ENCODE results near the gene AKAP6. TPM values are rescaled to one million over a fixed set of nuclear protein-coding genes. Genes with fewer than 3 reads are reported as not detected.
A peak's percentile ranks its signal among the peaks of the same experiment; 100 is the strongest.

Gene AKAP6
- polyA plus RNA-seq, 1 donor = 8.5 TPM

DNA sequence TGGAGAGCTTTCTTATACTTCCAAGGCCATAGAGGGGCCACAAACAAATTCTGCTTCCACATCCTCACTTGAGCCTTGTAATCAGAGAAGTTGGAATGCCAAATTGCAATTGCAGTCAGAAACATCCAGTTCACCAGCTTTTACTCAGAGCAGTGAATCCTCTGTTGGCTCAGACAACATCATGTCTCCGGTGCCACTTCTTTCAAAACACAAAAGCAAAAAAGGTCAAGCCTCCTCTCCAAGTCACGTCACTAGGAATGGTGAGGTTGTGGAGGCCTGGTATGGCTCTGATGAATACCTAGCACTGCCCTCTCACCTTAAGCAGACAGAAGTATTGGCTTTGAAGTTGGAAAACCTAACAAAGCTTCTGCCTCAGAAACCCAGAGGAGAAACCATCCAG, 217.1 kb downstream of the AKAP6 start:
- no CpG with 5 or more reads among the region's 2 CpGs for WGBS (ENCODE audit: insufficient coverage, low lambda C conversion rate)
- no peak overlapping the region for H3K27ac ChIP-seq (ENCODE audit: low read length)

DNA sequence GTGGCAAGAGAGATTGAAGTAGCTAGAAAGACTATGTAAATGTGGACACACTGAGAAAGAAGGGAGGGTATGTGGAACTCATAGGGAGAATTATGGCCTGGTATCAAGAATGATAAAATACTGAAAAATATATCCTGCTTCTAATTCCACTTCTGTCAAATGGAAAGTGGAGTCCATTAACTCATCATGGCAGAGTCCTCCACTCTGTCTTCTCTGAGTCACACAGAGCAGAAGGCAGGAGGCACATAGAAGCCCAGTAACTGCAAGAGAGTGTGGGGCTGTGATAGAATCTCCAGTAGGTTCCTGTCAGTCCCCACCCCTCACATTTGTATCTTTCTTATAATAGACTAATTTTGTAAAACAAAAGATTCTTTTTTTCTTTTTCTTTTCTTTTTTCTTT, 223.7 kb downstream of the AKAP6 start:
- Histone ChIP-seq H3K36me3 (ENCODE audit: control insufficient read depth, insufficient read depth, low read length) (no peaks in the 10 kb centered on the region), H3K4me1 (ENCODE audit: control insufficient read depth, insufficient read depth, low read length) (no peaks in the 10 kb centered on the region), H3K27me3 (ENCODE audit: control insufficient read depth, insufficient read depth, low read length) (no peaks in the 10 kb centered on the region), H3K9me3 (ENCODE audit: control insufficient read depth, low read depth, low read length) (no peaks in the 10 kb centered on the region), H3K27ac (ENCODE audit: low read length) (no peak overlapping the region), H3K4me3 (ENCODE audit: low read length) (no peak overlapping the region)
- no peak for DNase-seq

More for the DNA sequence above, 217.1 kb downstream of the AKAP6 start:
- Histone ChIP-seq H3K4me3 (ENCODE audit: low read length) (no peak overlapping the region), H3K9me3 (ENCODE audit: control insufficient read depth, low read depth, low read length) (no peaks in the 10 kb centered on the region), H3K4me1 (ENCODE audit: control insufficient read depth, insufficient read depth, low read length) (peaks cover 4% of the 10 kb centered on the region), H3K27me3 (ENCODE audit: control insufficient read depth, insufficient read depth, low read length) (no peaks in the 10 kb centered on the region), H3K36me3 (ENCODE audit: control insufficient read depth, insufficient read depth, low read length) (no peaks in the 10 kb centered on the region)
- no peak for DNase-seq

GRCh38 chr14:32559048-32559447, 229.9 kb downstream of the AKAP6 start:
- Histone ChIP-seq H3K9me3 (ENCODE audit: control insufficient read depth, low read depth, low read length) (no peaks in the 10 kb centered on the region), H3K4me1 (ENCODE audit: control insufficient read depth, insufficient read depth, low read length) (no peaks in the 10 kb centered on the region), H3K27me3 (ENCODE audit: control insufficient read depth, insufficient read depth, low read length) (no peaks in the 10 kb centered on the region), H3K36me3 (ENCODE audit: control insufficient read depth, insufficient read depth, low read length) (no peaks in the 10 kb centered on the region), H3K27ac (ENCODE audit: low read length) (no peak overlapping the region), H3K4me3 (ENCODE audit: low read length) (no peak overlapping the region)
- 0% methylated on average over 1 of the region's 1 CpG for WGBS (ENCODE audit: insufficient coverage, low lambda C conversion rate)
- DNase-seq = no peak

DNA sequence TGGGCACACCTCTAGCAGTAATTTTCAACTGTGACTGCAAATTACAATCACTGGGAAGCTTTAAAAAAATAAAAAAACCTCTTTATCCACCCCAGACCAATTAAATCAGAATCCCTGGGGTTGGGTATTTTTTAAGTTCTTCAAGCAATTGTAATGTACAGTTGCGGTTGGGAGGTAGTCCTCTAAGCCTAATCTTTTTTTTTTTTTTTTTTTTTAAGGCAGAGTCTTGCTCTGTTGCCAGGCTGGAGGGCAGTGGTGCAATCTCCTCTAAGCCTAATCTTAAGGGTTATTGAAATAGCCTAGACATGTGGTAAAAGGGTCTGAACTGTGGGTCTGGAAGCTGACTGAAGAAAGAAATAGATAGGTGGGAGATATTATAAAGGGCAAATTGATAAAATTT, 230.5 kb downstream of the AKAP6 start:
- no peak for DNase-seq
- H3K4me1 ChIP-seq (ENCODE audit: control insufficient read depth, insufficient read depth, low read length) = no peaks in the 10 kb centered on the region
- H3K36me3 ChIP-seq (ENCODE audit: control insufficient read depth, insufficient read depth, low read length) = no peaks in the 10 kb centered on the region
- H3K4me3 ChIP-seq (ENCODE audit: low read length) = no peak overlapping the region
- WGBS (ENCODE audit: insufficient coverage, low lambda C conversion rate) = 100% methylated on average over 1 of the region's 1 CpG
- no peak overlapping the region for H3K27ac ChIP-seq (ENCODE audit: low read length)
- no peaks in the 10 kb centered on the region for H3K9me3 ChIP-seq (ENCODE audit: control insufficient read depth, low read depth, low read length)
- H3K27me3 ChIP-seq (ENCODE audit: control insufficient read depth, insufficient read depth, low read length) = no peaks in the 10 kb centered on the region

DNA sequence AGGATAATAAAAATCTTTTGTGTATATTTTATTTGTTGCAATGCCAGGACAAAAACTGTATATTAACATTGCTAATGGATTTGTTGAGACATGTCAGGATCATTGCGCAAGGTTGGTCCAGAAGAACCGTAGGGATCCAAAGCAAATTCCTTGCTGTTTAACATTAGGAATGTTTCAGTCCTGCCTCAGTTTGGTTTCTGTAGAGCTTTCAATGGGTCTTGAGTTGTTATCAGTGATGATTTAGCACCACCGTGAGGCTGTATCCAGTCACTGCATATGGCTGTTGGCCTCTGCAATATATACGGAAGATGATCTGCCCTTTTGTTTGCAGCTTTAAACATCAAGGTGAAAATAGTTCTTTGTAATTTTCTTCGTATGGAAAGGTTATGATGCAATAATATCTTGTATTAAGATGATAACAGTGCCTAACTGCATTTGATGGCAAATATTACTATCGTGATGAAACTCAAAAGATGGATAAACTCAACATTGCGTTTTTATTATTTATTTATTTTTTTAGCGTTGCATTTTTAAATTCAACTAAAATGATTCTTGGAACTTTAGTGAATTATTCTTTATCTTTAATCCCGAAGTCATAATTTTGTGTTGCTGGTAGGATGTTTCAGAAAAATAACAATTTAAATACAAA, 231.2 kb downstream of the AKAP6 start:
- H3K9me3 ChIP-seq (ENCODE audit: control insufficient read depth, low read depth, low read length) = no peaks in the 10 kb centered on the region
- WGBS (ENCODE audit: insufficient coverage, low lambda C conversion rate) = 15% methylated on average over 6 of the region's 9 CpGs
- H3K36me3 ChIP-seq (ENCODE audit: control insufficient read depth, insufficient read depth, low read length) = no peaks in the 10 kb centered on the region
- no peaks in the 10 kb centered on the region for H3K4me1 ChIP-seq (ENCODE audit: control insufficient read depth, insufficient read depth, low read length)
- no peak overlapping the region for H3K4me3 ChIP-seq (ENCODE audit: low read length)
- H3K27me3 ChIP-seq (ENCODE audit: control insufficient read depth, insufficient read depth, low read length) = no peaks in the 10 kb centered on the region
- no peak overlapping the region for H3K27ac ChIP-seq (ENCODE audit: low read length)
- peak; percentile 60 to 70 for DNase-seq

- Histone ChIP-seq H3K36me3 (ENCODE audit: control insufficient read depth, insufficient read depth, low read length) (no peaks in the 10 kb centered on the region), H3K27me3 (ENCODE audit: control insufficient read depth, insufficient read depth, low read length) (no peaks in the 10 kb centered on the region), H3K4me3 (ENCODE audit: low read length) (no peak overlapping the region), H3K27ac (ENCODE audit: low read length) (no peak overlapping the region), H3K4me1 (ENCODE audit: control insufficient read depth, insufficient read depth, low read length) (no peaks in the 10 kb centered on the region), H3K9me3 (ENCODE audit: control insufficient read depth, low read depth, low read length) (no peaks in the 10 kb centered on the region)
- peak in 1 of 2 donors; percentile 26 for DNase-seq
- WGBS (ENCODE audit: insufficient coverage, low lambda C conversion rate) = 20% methylated on average over 1 of the region's 1 CpG
Measured at GRCh38 chr14:32561520-32561919, 232.4 kb downstream of the AKAP6 start.

DNA sequence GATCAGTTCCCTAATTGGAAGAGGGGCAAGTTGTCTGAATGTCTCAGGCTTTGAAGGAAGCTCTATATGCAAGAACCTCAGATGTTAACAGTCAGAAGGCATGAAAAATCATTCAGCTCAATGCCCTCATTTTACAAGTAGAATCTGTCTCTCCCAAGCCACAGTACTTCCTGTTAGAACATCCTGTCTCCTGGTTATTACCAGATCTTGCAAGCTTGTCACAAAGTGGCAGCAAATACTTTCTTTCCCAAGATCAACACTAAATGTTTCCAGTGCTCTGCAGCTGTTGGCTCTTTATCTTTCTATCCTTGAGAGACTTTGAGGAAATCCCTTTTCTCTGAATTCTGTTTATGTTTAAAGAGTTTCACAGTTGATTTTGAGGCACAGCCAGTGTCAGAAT, 235.5 kb downstream of the AKAP6 start:
- H3K27ac ChIP-seq (ENCODE audit: low read length) = peak overlapping the region; percentile 5
- no peaks in the 10 kb centered on the region for H3K9me3 ChIP-seq (ENCODE audit: control insufficient read depth, low read depth, low read length)
- no peak overlapping the region for H3K4me3 ChIP-seq (ENCODE audit: low read length)
- no peaks in the 10 kb centered on the region for H3K27me3 ChIP-seq (ENCODE audit: control insufficient read depth, insufficient read depth, low read length)
- peak in 1 of 2 donors; percentile 50 for DNase-seq
- no peaks in the 10 kb centered on the region for H3K36me3 ChIP-seq (ENCODE audit: control insufficient read depth, insufficient read depth, low read length)
- peaks cover 4% of the 10 kb centered on the region for H3K4me1 ChIP-seq (ENCODE audit: control insufficient read depth, insufficient read depth, low read length)

DNA sequence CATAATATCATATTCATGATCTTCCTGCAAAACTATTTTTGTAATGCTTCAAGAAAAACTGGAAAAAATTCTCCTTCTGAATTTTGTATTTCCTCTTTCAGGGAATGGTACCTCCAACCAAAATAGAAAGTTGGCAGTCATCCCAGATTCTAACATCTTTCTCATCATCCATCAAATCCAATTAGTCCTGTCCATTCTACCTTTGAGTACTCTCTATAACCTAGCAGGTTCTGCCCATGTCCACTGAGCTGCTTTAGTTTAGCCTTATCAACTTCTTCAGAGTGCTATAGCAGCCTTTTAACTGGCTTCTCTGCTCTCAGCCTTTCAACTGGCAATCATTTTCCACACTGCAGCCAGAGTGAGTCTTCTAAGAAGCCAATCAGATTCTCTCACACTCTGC, 236.2 kb downstream of the AKAP6 start:
- DNase-seq = peak in 1 of 2 donors; percentile 32
- peaks cover 4% of the 10 kb centered on the region for H3K4me1 ChIP-seq (ENCODE audit: control insufficient read depth, insufficient read depth, low read length)
- no peak overlapping the region for H3K27ac ChIP-seq (ENCODE audit: low read length)

DNA sequence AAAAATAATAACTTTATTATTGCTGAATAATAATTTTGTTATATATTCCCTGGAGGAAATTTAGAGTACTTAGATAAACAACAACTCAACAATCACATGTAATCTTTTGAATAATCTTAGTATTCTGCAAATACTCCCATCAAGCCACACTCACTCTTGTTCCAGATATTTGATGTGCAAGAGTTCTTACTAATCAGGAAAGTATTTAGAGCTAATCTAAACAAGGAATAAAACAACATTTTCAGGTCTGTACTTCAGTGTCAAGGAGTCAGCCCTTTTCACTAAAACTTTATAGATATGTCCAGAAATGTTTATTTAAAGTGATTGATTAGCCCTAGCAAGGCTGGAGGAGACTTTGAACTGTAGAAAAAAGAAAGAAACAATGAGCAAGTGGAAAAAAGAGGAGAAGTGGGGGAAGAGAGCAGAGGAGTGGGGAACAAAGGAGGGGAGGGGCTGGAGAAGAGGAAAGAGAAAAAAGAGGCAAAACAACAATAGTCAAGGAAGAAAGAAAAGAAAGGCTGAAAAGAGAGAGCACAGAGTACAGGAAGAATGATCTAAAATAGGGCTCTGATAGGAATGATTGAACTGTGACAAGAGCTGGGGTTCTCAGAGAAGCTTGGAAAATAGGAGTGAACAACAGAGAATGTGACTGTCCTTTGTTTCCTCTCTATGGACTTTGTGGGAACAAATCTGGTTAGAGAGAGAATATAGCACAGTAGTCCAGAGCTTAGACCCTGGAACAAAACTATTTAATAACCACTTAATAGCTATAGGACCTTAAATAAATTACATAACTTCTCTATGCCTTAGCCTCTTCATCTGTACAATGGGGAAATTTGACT, 238.7 kb downstream of the AKAP6 start:
- H3K27me3 ChIP-seq (ENCODE audit: control insufficient read depth, insufficient read depth, low read length) = no peaks in the 10 kb centered on the region
- no peak overlapping the region for H3K4me3 ChIP-seq (ENCODE audit: low read length)
- H3K4me1 ChIP-seq (ENCODE audit: control insufficient read depth, insufficient read depth, low read length) = peaks cover 12% of the 10 kb centered on the region
- H3K27ac ChIP-seq (ENCODE audit: low read length) = no peak overlapping the region
- DNase-seq = peak in 1 of 2 donors; percentile 65
- no peaks in the 10 kb centered on the region for H3K9me3 ChIP-seq (ENCODE audit: control insufficient read depth, low read depth, low read length)
- no peaks in the 10 kb centered on the region for H3K36me3 ChIP-seq (ENCODE audit: control insufficient read depth, insufficient read depth, low read length)

More for the DNA sequence above, 236.2 kb downstream of the AKAP6 start:
- no peaks in the 10 kb centered on the region for H3K36me3 ChIP-seq (ENCODE audit: control insufficient read depth, insufficient read depth, low read length)
- H3K4me3 ChIP-seq (ENCODE audit: low read length) = no peak overlapping the region
- no peaks in the 10 kb centered on the region for H3K9me3 ChIP-seq (ENCODE audit: control insufficient read depth, low read depth, low read length)
- H3K27me3 ChIP-seq (ENCODE audit: control insufficient read depth, insufficient read depth, low read length) = no peaks in the 10 kb centered on the region

DNA sequence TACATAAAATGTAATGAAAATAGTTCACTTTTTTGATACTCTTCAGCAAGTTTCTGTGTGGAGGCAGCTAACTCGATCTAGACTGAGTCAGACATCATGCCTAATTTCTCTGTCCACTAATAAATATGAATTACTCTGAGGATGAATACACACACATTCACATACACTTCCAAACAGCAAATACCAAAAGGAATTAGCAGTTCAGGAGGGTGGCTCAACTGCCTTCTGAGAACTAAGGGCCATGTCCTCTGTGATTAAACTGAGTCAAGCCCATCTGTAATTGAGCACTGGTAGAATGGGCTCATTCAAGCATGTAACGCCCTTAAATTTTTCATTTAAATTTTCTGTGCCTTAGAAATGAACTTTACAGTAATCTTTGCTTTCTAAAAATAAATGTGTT, 242.5 kb downstream of the AKAP6 start:
- Histone ChIP-seq H3K27ac (ENCODE audit: low read length) (peak overlapping the region; percentile 92), H3K4me3 (ENCODE audit: low read length) (no peak overlapping the region), H3K4me1 (ENCODE audit: control insufficient read depth, insufficient read depth, low read length) (peaks cover 19% of the 10 kb centered on the region), H3K27me3 (ENCODE audit: control insufficient read depth, insufficient read depth, low read length) (no peaks in the 10 kb centered on the region), H3K9me3 (ENCODE audit: control insufficient read depth, low read depth, low read length) (no peaks in the 10 kb centered on the region), H3K36me3 (ENCODE audit: control insufficient read depth, insufficient read depth, low read length) (no peaks in the 10 kb centered on the region)
- WGBS (ENCODE audit: insufficient coverage, low lambda C conversion rate) = 89% methylated on average over 1 of the region's 2 CpGs
- no peak for DNase-seq

Data from large intestine (tissue), 3 donors.